Upper lobe of left lung (tissue), 4 donors: ENCODE results near the gene CHRNA10.

ENCODE experiments used
- CTCF ChIP-seq, 6 experiments: fragments of 450-650 bp in 4 of 6; fragments of 200-600 bp in 2 of 6; sonication (generic) in 2 of 6; IDR thresholded peaks; one replicate each; pipeline ENCODE4 v1.5.1; 2016 to 2019; ENCODE audit warnings: antibody characterized with exemption in 6 of 6
- EP300 ChIP-seq, 4 donors: sonication (generic); formaldehyde crosslinking; IDR thresholded peaks; one replicate each; pipeline ENCODE4 v1.5.1; 2017; ENCODE audit warnings: antibody characterized with exemption in 4 of 4, control low read depth in 2 of 4
- POLR2A ChIP-seq, 4 donors: fragments of 450-650 bp; IDR thresholded peaks; one replicate each; pipeline ENCODE4 v1.5.1; 2016 to 2017; ENCODE audit warnings: antibody characterized with exemption in 4 of 4, mild to moderate bottlenecking in 2 of 4
- POLR2AphosphoS5 ChIP-seq, 2 donors: sonication (generic); formaldehyde crosslinking; IDR thresholded peaks; one replicate each; pipeline ENCODE4 v1.5.1; 2017; ENCODE audit warnings: antibody characterized with exemption in 2 of 2

- no peak for TF ChIP-seq CTCF (IDR thresholded peaks at IDR 0.05)
- no peak for TF ChIP-seq POLR2A (IDR thresholded peaks at IDR 0.05)
- no peak for TF ChIP-seq POLR2AphosphoS5 (IDR thresholded peaks at IDR 0.05)
- no peak for TF ChIP-seq EP300 (IDR thresholded peaks at IDR 0.05)
These were observed 44.8 kb downstream of the CHRNA10 start for GRCh38 chr11:3626250-3626960.
